CD4-positive, alpha-beta T cell (primary cell): Measurements from ENCODE around the gene ALK. TPM values are rescaled to one million over a fixed set of nuclear protein-coding genes. Genes with fewer than 3 reads are reported as not detected.

Source experiments
- ATAC-seq: fragments of 200-7000 bp; cut with Tn5 transposase; one replicate; pipeline ENCODE4 v1.10.0; 2022; ENCODE audit warnings: mild to moderate bottlenecking; ENCODE audit not compliant: poor library complexity
- CTCF ChIA-PET: fragments of 350-600 bp; sonication (Branson Sonifier 250); formaldehyde crosslinking; loops from one replicate; lab custom pipeline; 2021; ENCODE audit warnings: antibody characterized with exemption, inconsistent platforms; lab: Charles Lee
- POLR2A ChIA-PET: fragments of 350-600 bp; sonication (Branson Sonifier 250); formaldehyde crosslinking; loops from one replicate; lab custom pipeline; 2021; ENCODE audit warnings: antibody characterized with exemption, inconsistent platforms; lab: Charles Lee
- DNase-seq, 14 experiments: peaks; one replicate each; pipeline ENCODE4 v3.0.0-alpha.2; 2013 to 2020; ENCODE audit warnings: mixed read lengths in 2 of 14
- H3K27ac ChIP-seq, 2 donors: one replicate each; pipeline versions ENCODE4 v1.5.1 to v1.7.0; 2013; ENCODE audit warnings: low read length in 2 of 2, low read depth in 1 of 2, mild to moderate bottlenecking in 1 of 2
- H3K27me3 ChIP-seq, 2 experiments: 1 replicate in 1 of 2; 2 replicates in 1 of 2; pipeline versions ENCODE4 v1.6.1 to v1.7.0; 2013; ENCODE audit warnings: low read length in 2 of 2, control low read depth in 1 of 2, mild to moderate bottlenecking in 1 of 2, moderate library complexity in 1 of 2; ENCODE audit not compliant: insufficient read depth in 2 of 2, control insufficient read depth in 1 of 2
- H3K36me3 ChIP-seq: one replicate; pipeline ENCODE4 v1.6.1; 2013; ENCODE audit warnings: low read length, control low read depth; ENCODE audit not compliant: insufficient read depth
- H3K4me1 ChIP-seq: one replicate; pipeline ENCODE4 v1.6.1; 2013; ENCODE audit warnings: low read length, control low read depth; ENCODE audit not compliant: insufficient read depth
- H3K4me3 ChIP-seq: one replicate; pipeline ENCODE4 v1.5.1; 2013; ENCODE audit warnings: mild to moderate bottlenecking, low read length, moderate library complexity
- H3K9me3 ChIP-seq, 2 experiments: 1 replicate in 1 of 2; 2 replicates in 1 of 2; pipeline versions ENCODE4 v1.6.1 to v1.7.0; 2013; ENCODE audit warnings: low read length in 2 of 2, mild to moderate bottlenecking in 2 of 2, control low read depth in 1 of 2, moderate library complexity in 1 of 2; ENCODE audit not compliant: control insufficient read depth in 1 of 2, insufficient read depth in 1 of 2
- H3K27ac Mint-ChIP-seq: one replicate; pipeline ENCODE4 v1.8.0; 2020; ENCODE audit warnings: mixed read lengths
- H3K27me3 Mint-ChIP-seq: one replicate; pipeline ENCODE4 v1.8.0; 2021; ENCODE audit warnings: mixed read lengths
- H3K36me3 Mint-ChIP-seq: one replicate; pipeline ENCODE4 v1.8.0; 2021; ENCODE audit warnings: low read depth, mixed read lengths
- H3K4me1 Mint-ChIP-seq: one replicate; pipeline ENCODE4 v1.8.0; 2021; ENCODE audit warnings: low read depth, mixed read lengths
- H3K4me3 Mint-ChIP-seq: one replicate; pipeline ENCODE4 v1.8.0; 2020; ENCODE audit warnings: mild to moderate bottlenecking, mixed read lengths
- H3K9me3 Mint-ChIP-seq: one replicate; pipeline ENCODE4 v1.8.0; 2020; ENCODE audit warnings: mixed read lengths
- intact Hi-C, 2 experiments: fragments of 100-400 bp; cut with DNase I in 1 of 2; cut with micrococcal nuclease in 1 of 2; formaldehyde crosslinking; loops; one replicate each; pipeline versions ENCODE4 v1.15.1 to v1.9.0; 2023 to 2025; cut with DNase I, micrococcal nuclease
- total RNA-seq, 174 experiments: library from RNA in 2 of 174; stranded (reverse) in 2 of 174; gene quantifications; one replicate each; pipeline ENCODE4 v1.2.3 and lab custom pipeline; 2021 to 2026
- TF ChIP-seq, protein P1 (sequence below): fragments of 200-600 bp; IDR thresholded peaks from one replicate; pipeline ENCODE4 v1.8.0; 2022; ENCODE audit warnings: antibody characterized with exemption, mild to moderate bottlenecking

The ALK gene
- total RNA-seq, 2 experiments from 2014 or later = not detected

DNA sequence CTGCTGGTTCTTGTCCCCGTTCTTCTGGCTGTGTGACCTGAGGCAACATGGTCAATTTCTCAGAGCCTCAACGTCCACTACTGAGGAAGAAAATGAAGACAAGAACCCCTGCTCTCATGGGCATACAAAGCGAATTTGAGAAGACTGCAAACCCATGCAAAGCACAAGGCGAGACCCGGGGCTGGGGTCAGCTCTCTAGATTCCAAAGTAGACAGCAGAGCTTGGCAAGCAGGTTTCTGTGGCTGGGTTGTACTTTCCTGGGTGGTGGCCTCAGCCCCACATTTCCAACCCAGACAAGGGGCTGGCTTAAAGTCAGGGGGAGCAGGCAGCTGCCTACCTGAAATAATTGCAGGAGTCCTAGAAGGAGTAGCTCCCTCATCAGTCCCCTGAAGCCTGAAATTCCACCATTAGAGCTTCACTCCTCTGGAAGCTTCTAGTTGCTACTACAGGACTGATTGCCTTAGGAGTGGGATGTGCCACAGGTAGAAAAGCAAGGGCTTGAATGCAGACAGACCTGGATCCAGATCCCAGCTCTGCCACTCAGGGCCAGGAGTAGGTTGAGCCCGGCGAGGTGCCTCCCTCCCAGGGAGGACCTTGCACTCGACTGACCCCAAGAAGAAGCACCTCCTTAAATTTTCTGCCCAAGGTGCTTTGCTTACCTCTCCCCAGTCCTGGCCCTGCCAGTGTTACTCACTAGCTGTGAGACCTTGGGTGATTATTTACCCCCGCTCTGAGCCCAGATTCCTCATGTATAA, 678.6 kb downstream of the ALK start:
- no peak overlapping the region for H3K4me3 Mint-ChIP-seq
- H3K27me3 Mint-ChIP-seq = peaks cover 15% of the 10 kb centered on the region
- ATAC-seq (no peak), DNase-seq (no peak)
- no peaks in the 10 kb centered on the region for H3K4me1 ChIP-seq
- ChIA-PET POLR2A (no interaction called here), CTCF (no interaction called here)
- H3K9me3 Mint-ChIP-seq = no peaks in the 10 kb centered on the region
- no peak overlapping the region for H3K27ac Mint-ChIP-seq
- intact Hi-C loops = no loop called here
- H3K36me3 Mint-ChIP-seq = no peaks in the 10 kb centered on the region
- H3K9me3 ChIP-seq = no peaks in the 10 kb centered on the region
- H3K27ac ChIP-seq = no peak overlapping the region
- H3K4me3 ChIP-seq = no peak overlapping the region
- peaks cover 0 to 2% of the 10 kb centered on the region in 2 experiments for H3K27me3 ChIP-seq
- H3K4me1 Mint-ChIP-seq = no peaks in the 10 kb centered on the region
- TF ChIP-seq, protein P1, sequence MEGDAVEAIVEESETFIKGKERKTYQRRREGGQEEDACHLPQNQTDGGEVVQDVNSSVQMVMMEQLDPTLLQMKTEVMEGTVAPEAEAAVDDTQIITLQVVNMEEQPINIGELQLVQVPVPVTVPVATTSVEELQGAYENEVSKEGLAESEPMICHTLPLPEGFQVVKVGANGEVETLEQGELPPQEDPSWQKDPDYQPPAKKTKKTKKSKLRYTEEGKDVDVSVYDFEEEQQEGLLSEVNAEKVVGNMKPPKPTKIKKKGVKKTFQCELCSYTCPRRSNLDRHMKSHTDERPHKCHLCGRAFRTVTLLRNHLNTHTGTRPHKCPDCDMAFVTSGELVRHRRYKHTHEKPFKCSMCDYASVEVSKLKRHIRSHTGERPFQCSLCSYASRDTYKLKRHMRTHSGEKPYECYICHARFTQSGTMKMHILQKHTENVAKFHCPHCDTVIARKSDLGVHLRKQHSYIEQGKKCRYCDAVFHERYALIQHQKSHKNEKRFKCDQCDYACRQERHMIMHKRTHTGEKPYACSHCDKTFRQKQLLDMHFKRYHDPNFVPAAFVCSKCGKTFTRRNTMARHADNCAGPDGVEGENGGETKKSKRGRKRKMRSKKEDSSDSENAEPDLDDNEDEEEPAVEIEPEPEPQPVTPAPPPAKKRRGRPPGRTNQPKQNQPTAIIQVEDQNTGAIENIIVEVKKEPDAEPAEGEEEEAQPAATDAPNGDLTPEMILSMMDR = no peak
- H3K36me3 ChIP-seq = no peaks in the 10 kb centered on the region

DNA sequence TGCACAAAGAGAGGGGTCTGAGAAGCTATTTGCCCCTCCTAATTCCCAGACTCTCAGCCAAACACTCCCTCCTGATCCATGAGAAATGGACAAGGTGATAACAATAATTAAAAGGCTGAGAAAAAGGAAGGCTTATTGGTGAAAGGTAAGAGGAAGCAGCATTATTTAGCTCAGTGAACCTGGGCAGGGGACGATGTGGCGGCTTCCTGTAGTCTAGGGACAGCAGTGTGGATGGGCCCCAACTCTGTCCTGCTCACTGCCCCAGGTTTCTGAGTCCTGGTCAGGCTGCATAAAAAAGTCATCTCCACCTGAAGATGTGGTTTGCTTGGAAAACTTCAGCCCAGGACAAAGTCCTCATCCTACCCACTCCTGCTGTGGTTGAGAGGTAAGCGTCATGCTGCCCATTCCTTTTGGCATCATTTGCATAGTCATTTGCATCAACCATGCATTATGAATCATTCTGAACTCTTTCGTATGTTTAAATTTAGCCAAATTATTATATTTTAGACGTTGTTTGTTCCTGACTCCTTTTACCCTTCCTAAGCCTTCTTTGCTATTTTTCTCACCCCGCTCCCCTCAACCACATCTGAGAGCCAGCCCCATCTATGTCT, 679.3 kb downstream of the ALK start:
- H3K4me1 ChIP-seq = no peaks in the 10 kb centered on the region
- ChIA-PET CTCF (no interaction called here), POLR2A (no interaction called here)
- Mint-ChIP-seq H3K27me3 (peaks cover 22% of the 10 kb centered on the region), H3K27ac (no peak overlapping the region), H3K36me3 (no peaks in the 10 kb centered on the region), H3K4me3 (no peak overlapping the region), H3K4me1 (no peaks in the 10 kb centered on the region), H3K9me3 (no peaks in the 10 kb centered on the region)
- DNase-seq (no peak), ATAC-seq (no peak)
- H3K27ac ChIP-seq = no peak overlapping the region
- H3K4me3 ChIP-seq = no peak overlapping the region
- intact Hi-C loops = no loop called here
- H3K36me3 ChIP-seq = no peaks in the 10 kb centered on the region
- peaks cover 0 to 2% of the 10 kb centered on the region in 2 experiments for H3K27me3 ChIP-seq
- no peaks in the 10 kb centered on the region for H3K9me3 ChIP-seq
- TF ChIP-seq, protein P1 = no peak

DNA sequence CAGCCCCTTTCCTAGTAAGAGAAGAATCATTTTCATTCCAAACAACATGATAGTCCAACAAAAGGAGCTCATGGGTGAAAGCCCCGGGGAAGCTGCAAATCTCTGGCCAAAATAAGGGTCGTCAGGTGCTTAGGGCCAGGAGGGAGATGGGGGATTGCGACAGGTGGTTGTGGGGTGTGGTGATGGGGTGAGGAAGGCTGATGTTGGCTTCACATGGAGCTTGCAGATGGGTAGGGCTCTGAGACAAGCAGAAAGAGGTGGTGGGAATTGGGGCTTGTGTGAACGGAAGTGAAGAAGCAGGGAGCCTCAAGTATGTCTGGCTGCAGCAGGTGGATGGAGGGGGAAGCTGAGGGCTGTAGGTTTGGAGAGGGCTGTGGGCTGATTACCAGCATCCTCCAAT, 680.0 kb downstream of the ALK start:
- Mint-ChIP-seq H3K4me1 (no peaks in the 10 kb centered on the region), H3K9me3 (no peaks in the 10 kb centered on the region), H3K27me3 (peaks cover 29% of the 10 kb centered on the region), H3K27ac (no peak overlapping the region), H3K4me3 (no peak overlapping the region), H3K36me3 (no peaks in the 10 kb centered on the region)
- no peak overlapping the region for H3K4me3 ChIP-seq
- CTCF ChIA-PET = no interaction called here
- intact Hi-C loops = no loop called here
- ATAC-seq (no peak), DNase-seq (no peak)
- H3K4me1 ChIP-seq = no peaks in the 10 kb centered on the region
- H3K36me3 ChIP-seq = no peaks in the 10 kb centered on the region
- no peaks in the 10 kb centered on the region for H3K9me3 ChIP-seq
- H3K27ac ChIP-seq = no peak overlapping the region
- TF ChIP-seq, protein P1 = no peak
- H3K27me3 ChIP-seq = peaks cover 0 to 2% of the 10 kb centered on the region in 2 experiments
- POLR2A ChIA-PET = no interaction called here
